Stimulated activated CD4-positive, alpha-beta T cell treated with anti-CD3 and anti-CD28 coated beads, TNF-alpha, amount 100 ng/mL, for 24 hours (primary cell): ENCODE data around the gene TNFAIP8L1.
"Not testable (repeated sequence)": the region's sequence is repeated elsewhere in the genome, so short reads cannot be mapped to it uniquely, and the experiment has no call there.

Experiments used
- DNase-seq, 3 experiments: peaks; one replicate each; pipeline ENCODE4 v3.0.0-alpha.2; 2020; ENCODE audit warnings: low read depth in 3 of 3

The TNFAIP8L1 gene

GRCh38 chr19:4638828-4639530, at the start of gene TNFAIP8L1:
TNFAIP8L1 (plus strand) TSS chr19:4639516; CDS start chr19:4651870, 12,354 bp downstream.
- peak; percentile 98 to 99 (median 98) for DNase-seq

DNA sequence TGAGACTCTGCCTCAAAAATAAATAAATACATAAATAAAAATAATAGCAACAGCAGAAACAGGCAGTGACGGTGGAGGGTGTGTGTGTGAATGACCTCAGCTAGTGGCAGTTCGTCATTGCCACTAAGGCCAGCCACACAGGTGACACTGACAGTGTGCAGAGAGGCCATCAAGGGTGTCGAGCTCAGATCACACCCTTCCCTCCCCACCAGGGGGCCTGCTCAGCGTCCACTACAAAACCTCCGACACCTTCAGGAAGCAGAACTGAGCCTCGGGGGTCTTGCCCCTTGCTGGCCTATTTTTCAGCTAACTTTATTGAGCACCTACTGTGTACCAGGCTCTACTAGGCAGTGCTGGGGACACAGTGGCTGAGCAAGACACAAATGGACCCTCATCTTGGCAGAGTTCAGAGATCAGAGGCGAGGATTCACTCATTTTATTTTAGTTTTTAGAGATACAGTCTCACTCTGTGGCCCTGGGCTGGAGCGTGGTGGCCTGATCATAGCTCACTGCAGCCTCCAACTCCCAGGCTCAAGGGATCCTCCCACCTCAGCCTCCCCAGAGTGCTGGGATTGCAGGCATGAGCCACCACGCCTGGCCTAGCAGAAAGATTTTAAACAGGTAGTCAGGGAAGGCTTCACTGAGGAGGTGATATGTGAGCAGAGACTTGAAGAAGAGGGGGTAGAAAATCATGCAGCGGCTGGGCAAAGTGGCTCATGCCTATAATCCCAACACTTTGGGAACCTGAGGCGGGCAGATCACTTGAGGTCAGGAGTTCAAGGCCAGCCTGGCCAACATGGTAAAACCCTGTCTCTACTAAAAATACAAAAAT, 49.5 kb upstream of the TNFAIP8L1 start:
- DNase-seq: no peak

- DNase-seq: no peak
Measured at GRCh38 chr19:4590559-4590958, 48.8 kb upstream of the TNFAIP8L1 start.

- no peak for DNase-seq
Measured at GRCh38 chr19:4591320-4591719, 48.0 kb upstream of the TNFAIP8L1 start.

DNA sequence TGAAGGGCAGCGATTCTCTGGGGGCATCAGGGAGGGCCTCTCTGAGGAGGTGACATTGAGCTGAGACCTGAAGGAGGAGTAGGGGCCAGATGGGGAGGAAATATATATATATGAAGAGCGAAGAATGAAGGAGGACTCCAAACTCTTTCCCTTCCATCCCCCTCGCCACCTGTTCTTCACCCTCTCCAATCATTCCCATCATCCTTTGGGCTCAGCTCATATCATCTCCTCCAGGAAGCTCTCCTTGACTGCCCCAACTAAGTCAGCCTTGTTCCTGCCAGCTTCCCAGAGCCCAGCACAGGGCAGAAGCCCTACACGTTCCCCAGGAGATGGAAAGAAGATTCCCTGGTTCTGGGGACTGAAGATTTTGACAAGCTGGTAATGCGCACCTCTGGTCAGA, 46.9 kb upstream of the TNFAIP8L1 start:
- no peak for DNase-seq

DNA sequence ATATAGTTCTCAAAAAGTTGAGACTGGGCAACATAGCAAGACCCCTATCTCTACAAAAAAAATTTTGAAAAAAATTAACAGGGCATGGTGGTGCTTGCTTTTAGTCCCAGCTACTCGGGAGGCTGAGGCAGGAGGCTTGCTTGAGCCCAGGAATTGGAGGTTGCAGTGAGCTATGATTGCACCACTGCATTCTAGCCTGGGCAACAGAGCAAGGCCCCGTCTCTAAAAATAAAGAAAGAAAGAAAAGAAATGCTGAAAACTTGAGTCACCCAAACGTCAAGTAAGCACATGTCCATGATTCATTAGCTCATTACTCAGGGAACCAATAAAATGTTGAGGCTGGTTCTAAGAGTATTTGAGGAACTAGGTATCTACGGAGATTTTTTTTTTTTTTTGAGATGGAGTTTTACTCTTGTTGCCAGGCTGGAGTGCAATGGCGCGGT, 45.9 kb upstream of the TNFAIP8L1 start:
- DNase-seq: no peak

GRCh38 chr19:4594201-4594600, 45.1 kb upstream of the TNFAIP8L1 start:
- no peak for DNase-seq

DNA sequence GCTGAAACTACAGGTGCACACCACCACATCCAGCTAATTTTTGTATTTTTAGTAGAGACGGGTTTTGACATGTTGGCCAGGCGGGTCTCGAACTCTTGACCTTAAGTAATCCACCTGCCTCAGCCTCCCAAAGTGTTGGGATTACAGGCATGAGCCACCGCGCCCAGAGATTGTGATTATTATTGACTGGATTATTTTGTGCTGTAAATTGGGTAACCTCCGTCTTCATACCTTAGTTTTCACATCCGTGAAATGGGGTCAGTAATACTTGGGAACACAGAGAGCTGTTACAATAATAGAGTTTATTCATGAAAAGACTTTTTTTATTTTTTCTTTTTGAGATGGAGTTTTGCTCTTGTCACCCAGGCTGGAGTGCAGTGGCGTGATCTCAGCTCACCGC, 44.2 kb upstream of the TNFAIP8L1 start:
- DNase-seq: not testable (repeated sequence)

GRCh38 chr19:4596033-4596904, 43.0 kb upstream of the TNFAIP8L1 start:
- DNase-seq: no peak

DNA sequence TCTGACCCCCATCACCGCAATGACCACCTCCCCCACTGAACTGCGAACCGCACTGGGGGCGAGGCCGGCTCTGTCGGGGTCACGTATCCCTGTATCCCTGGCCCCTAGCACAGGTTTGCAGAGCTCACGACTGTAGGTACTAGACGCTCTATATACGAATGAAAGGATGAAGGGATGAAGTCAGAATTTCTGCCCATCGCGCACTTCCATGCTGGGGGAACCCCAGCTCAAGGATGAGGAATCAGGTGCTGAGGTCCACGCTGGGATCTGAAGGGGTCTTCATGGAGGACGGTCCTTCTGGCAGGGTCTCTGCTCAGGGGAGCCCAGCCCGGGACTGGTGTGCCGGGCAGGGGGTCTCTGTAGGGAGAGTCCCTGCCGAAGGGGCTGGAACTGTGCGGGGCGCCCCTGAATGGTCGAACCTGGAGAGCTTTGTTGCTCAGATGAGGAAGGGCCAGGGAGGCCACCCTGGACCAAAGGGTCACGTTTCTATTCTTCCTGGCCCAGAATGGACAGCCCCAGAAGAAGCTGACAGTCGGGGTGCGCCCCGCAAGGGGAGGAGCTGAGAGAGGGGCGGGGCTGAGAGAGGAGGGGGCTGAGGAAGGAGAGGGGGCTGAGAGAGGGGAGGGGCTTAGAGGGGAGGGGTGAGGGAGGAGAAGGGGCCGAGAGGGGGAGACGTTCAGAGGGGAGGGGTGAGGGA, 41.9 kb upstream of the TNFAIP8L1 start:
- DNase-seq: peak in 1 of 3 experiments; percentile 15

DNA sequence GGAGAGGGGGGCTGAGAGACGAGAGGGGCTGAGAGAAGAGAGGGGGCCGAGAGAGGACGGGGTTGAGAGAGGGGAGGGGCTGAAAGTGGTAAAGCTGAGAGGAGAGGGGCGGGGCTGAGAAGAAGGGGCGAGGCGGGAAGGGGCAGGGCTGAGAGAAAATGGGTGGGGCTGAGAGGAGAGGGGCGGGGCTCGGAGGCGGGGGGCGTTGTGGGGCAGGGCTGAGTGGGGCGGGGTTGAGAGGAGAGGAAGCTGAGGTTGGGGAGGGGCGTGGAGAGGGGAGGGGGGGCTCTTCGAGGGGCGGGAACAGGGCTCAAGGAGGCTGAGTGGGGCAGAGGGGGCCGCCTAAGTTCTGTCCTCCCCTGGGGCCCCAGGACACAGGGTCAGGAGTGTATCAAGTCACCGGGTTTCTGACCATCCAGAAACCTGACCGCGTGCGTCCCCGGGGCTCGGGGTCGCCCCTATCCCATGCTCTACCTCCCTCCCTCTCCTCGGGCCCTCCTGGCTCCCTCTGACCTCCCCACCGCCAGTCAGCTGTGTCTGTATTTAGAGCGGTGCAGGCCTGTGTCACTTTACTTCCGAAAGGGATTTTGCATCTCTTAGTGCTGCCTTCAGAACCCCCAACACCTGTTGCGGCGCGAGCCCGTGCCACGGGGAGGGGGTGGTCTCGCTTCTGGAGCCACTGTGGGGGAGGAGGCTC, 41.2 kb upstream of the TNFAIP8L1 start:
- DNase-seq: peak in 1 of 3 experiments; percentile 48

DNA sequence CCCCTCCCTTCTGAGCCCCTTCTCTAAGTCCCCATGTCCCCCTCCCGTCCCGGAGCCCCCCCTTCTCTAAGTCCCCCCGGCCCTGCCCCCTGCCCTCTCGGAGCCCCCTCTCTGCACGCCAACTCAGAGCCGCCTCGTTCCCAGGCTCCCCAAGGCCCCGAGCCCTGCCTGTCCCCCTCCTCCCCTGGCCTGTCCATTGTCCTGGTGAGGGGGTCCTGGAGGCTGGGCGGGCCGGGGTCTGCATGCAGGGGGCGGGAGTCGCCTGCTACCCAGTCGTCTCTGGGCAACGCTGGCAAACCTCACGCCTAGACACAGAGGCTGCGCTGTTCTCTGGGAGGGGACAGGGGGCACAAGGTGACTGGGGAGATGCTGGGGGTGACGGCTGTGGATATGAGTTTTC, 40.6 kb upstream of the TNFAIP8L1 start:
- no peak for DNase-seq

DNA sequence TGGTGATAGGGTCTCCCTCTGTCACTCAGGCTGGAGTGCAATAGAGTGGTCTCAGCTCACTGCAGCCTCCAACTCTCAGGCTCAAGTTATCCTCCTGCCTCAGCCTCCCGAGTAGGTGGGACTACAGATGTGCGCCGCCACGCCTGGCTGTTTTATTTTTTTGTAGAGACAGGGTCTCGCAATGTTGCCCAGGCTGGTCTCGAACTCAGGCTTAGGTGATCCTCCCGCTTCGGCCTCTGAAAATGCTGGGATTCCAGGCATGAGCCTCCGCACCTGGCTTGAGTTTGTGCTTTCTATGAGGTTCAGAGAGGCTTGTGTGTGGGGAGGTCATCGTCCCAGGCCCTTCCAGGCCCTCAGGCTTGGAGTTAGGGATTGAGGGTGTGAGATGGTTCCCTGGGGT, 39.2 kb upstream of the TNFAIP8L1 start:
- DNase-seq: no peak

DNA sequence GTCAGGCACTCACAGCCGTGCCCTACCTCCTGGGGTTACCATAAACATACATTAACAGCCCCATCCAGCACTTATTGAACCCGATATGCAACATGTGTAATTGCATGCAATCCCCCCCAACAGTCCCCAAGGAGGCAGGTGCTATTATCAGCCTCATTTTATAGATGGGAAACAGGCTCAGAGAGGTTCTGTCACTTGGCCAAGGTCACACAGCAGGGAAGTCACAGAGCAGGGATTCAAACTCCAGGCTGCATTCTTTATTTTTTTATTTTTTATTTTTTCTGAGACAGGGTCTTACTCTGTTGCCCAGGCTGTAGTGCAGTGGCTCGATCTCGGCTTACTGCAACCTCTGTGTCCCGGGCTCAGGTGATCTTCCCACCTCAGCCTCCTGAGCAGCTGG, 38.4 kb upstream of the TNFAIP8L1 start:
- DNase-seq: no peak

DNA sequence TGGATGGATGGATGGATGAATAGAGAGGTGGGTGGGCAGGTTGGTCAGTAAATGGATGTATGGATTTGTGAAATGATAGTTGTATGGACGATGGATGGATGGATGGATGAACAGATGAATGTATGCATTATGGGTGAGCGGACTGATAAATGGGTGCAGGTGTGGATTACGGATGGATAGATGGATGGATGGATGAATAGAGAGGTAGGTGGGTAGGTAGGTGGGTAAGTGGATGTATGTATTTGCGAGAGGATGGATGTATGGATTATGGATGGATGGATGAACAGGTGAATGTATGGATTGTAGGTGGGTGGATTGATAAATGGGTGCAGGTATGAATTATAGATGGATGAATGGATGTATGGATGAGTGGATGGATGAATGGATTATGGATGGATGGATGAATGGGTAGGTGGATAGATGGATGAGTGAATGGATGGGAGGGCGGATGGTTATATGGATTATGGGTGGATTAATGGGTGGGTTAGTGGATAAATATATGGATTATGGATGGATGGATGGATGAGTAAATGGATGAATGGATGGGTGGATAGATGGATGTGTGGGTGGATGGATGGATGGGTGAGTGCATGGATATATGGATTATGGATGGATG, 37.0 kb upstream of the TNFAIP8L1 start:
- DNase-seq: no peak

DNA sequence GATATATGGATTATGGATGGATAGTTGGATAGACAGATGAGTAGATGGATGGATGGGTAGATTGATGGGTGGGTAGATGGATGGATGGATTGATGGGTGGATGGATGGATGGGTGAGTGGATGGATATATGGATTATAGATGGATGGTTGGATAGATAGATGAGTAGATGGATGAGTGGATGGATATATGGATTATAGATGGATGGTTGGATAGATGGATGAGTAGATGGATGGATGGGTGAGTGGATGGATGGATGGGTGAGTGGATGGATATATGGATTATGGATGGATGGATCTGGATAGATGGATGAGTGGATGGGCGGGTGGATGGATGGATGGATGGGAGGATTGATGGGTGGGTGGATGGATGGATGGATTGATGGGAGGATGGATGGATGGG, 36.4 kb upstream of the TNFAIP8L1 start:
- no peak for DNase-seq

GRCh38 chr19:4604912-4605311, 34.4 kb upstream of the TNFAIP8L1 start:
- no peak for DNase-seq

- DNase-seq: no peak
Measured at GRCh38 chr19:4606181-4606580, 33.1 kb upstream of the TNFAIP8L1 start.

DNA sequence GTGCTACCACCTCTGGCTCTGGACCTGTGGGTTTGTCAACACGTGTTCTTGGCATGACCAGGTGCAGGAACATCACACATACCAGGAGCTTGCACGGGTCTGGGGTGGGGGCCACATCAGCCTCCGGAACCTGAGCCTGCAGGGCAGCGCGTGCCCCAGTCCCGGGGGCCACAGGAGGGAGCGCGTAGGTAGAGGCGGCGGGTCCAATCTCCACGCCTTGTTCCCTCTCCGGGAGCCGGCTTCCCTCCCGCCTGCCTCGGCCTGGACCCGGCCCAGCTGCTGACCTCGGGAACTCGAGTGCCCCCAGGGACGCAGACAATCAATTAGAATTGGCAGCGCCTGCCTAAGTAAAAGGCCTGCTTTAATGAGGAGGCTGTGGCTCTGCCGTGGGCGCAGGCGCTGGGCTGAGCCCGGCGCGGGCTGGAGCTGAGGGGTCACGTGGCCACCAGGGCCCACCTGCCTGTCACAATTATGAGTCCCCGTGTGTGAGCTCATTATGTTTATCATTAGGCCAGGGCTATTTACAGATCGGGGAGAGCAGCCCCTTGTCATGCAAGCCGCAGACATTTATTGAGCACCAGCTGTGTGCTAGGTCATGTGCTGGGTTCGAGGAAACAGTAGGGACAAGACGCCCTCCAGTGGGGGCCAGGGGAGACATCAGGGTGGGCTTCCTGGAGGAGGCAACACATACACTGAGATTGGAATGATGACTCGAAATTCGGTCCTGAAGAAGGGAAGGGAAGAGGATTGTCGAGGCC, 32.2 kb upstream of the TNFAIP8L1 start:
- no peak for DNase-seq
